ENCODE measurements around the gene CYP2A6.
"Not testable (repeated sequence)": the region's sequence is repeated elsewhere in the genome, so short reads cannot be mapped to it uniquely, and the experiment has no call there.

CYP2A6 gene

GRCh38 chr19:40818480-40819399 lies 31.5 kb downstream of the CYP2A6 start:
- not testable (repeated sequence) for DNase-seq (ENCODE audit: low read depth in 2 of 2)

GRCh38 chr19:40815223-40815622 lies 35.0 kb downstream of the CYP2A6 start:
- no peak for DNase-seq (ENCODE audit: low read depth in 2 of 2)

GRCh38 chr19:40813182-40813581 lies 37.1 kb downstream of the CYP2A6 start:
- no peak for DNase-seq (ENCODE audit: low read depth in 2 of 2)

- DNase-seq (ENCODE audit: low read depth in 2 of 2) = not testable (repeated sequence)
These were observed 37.7 kb downstream of the CYP2A6 start for GRCh38 chr19:40812571-40812970.

- no peak for DNase-seq (ENCODE audit: low read depth in 2 of 2)
These were observed 38.5 kb downstream of the CYP2A6 start for GRCh38 chr19:40811478-40812341.

GRCh38 chr19:40810649-40811408 lies 39.4 kb downstream of the CYP2A6 start:
- peak; percentile 18 to 35 for DNase-seq (ENCODE audit: low read depth in 2 of 2)

- no peak for DNase-seq (ENCODE audit: low read depth in 2 of 2)
These were observed 40.1 kb downstream of the CYP2A6 start for GRCh38 chr19:40810160-40810559.

GRCh38 chr19:40809358-40810086 lies 40.7 kb downstream of the CYP2A6 start:
- DNase-seq (ENCODE audit: low read depth in 2 of 2) = no peak

- DNase-seq (ENCODE audit: low read depth in 2 of 2) = no peak
These were observed 41.8 kb downstream of the CYP2A6 start for GRCh38 chr19:40808497-40808896.

GRCh38 chr19:40808021-40808325 lies 42.3 kb downstream of the CYP2A6 start:
- DNase-seq (ENCODE audit: low read depth in 2 of 2) = no peak

- no peak for DNase-seq (ENCODE audit: low read depth in 2 of 2)
These were observed 42.9 kb downstream of the CYP2A6 start for GRCh38 chr19:40807147-40808020.

- peak; percentile 94 to 95 for DNase-seq (ENCODE audit: low read depth in 2 of 2)
These were observed 43.7 kb downstream of the CYP2A6 start for GRCh38 chr19:40806423-40807146.

- DNase-seq (ENCODE audit: low read depth in 2 of 2) = no peak
These were observed 44.9 kb downstream of the CYP2A6 start for GRCh38 chr19:40805258-40805868.

- DNase-seq (ENCODE audit: low read depth in 2 of 2) = no peak
These were observed 45.4 kb downstream of the CYP2A6 start for GRCh38 chr19:40804783-40805242.

- no peak for DNase-seq (ENCODE audit: low read depth in 2 of 2)
These were observed 46.1 kb downstream of the CYP2A6 start for GRCh38 chr19:40803857-40804782.

GRCh38 chr19:40803170-40803856 lies 46.9 kb downstream of the CYP2A6 start:
- no peak for DNase-seq (ENCODE audit: low read depth in 2 of 2)
